GM12875 (cell line): ENCODE results near the gene ATP6V0B.

ENCODE experiments used
- H3K4me3 ChIP-seq: one replicate; pipeline ENCODE4 v1.5.1; 2011; ENCODE audit warnings: low read depth, low read length, control low read depth
- TF ChIP-seq, protein P1 (sequence below): IDR thresholded peaks from 2 replicates; pipeline ENCODE4 v1.5.1; 2011; ENCODE audit warnings: low read depth, mild to moderate bottlenecking, control low read depth, inconsistent platforms, low read length, moderate library complexity, borderline replicate concordance; ENCODE audit not compliant: insufficient read depth

ATP6V0B gene

GRCh38 chr1:43954036-43954435, 20.7 kb upstream of the ATP6V0B start:
- TF ChIP-seq, protein P1, sequence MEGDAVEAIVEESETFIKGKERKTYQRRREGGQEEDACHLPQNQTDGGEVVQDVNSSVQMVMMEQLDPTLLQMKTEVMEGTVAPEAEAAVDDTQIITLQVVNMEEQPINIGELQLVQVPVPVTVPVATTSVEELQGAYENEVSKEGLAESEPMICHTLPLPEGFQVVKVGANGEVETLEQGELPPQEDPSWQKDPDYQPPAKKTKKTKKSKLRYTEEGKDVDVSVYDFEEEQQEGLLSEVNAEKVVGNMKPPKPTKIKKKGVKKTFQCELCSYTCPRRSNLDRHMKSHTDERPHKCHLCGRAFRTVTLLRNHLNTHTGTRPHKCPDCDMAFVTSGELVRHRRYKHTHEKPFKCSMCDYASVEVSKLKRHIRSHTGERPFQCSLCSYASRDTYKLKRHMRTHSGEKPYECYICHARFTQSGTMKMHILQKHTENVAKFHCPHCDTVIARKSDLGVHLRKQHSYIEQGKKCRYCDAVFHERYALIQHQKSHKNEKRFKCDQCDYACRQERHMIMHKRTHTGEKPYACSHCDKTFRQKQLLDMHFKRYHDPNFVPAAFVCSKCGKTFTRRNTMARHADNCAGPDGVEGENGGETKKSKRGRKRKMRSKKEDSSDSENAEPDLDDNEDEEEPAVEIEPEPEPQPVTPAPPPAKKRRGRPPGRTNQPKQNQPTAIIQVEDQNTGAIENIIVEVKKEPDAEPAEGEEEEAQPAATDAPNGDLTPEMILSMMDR = no peak

GRCh38 chr1:43956234-43956633, 18.5 kb upstream of the ATP6V0B start:
- H3K4me3 ChIP-seq = no peak overlapping the region
- TF ChIP-seq, protein P1 = no peak

More at GRCh38 chr1:43954036-43954435, 20.7 kb upstream of the ATP6V0B start:
- no peak overlapping the region for H3K4me3 ChIP-seq

GRCh38 chr1:43957407-43958040, 17.2 kb upstream of the ATP6V0B start:
- no peak overlapping the region for H3K4me3 ChIP-seq
- TF ChIP-seq, protein P1 = no peak

GRCh38 chr1:43958351-43959255, 16.2 kb upstream of the ATP6V0B start:
- H3K4me3 ChIP-seq = no peak overlapping the region
- TF ChIP-seq, protein P1 = no peak

GRCh38 chr1:43960798-43961197, 14.0 kb upstream of the ATP6V0B start:
- no peak overlapping the region for H3K4me3 ChIP-seq
- TF ChIP-seq, protein P1 = no peak

DNA sequence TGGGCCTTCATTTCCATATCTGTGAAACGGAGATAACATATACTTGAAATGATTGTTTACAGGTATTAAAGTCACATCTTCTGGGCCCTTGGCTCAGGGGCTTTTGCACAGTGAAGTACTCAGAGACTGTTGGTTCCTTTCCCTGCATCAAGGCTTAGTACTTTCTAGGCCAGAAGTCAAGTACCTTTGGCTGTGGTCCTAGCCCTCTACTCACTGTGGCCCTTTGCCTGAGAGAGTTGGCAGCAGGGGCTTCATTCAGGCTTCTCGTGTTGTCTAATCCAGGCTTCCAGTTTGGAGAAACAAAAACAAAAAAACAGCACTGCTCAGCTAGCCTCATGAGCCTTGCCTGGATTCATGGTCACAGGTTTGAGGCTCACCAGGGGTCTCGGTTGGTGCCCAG, 13.1 kb upstream of the ATP6V0B start:
- TF ChIP-seq, protein P1 = no peak
- H3K4me3 ChIP-seq = no peak overlapping the region

DNA sequence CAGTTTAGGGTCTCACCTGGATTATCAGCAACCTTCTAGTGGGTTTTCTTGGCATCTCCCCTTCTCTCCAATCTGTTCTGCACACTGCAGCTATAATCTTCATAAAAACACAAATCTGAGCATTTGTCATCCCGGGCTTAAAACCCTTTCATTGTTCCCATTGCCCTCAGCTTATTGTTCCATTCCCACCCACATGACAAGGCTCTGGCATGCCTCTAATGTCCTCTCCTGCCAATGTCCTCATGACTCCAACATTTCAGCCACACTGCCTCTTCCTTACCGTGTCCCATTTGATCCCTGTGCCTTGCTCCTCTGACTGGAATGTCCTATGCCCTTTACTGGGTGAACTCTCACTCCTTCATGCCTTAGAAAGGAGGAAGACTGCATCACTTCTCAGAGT, 12.4 kb upstream of the ATP6V0B start:
- no peak overlapping the region for H3K4me3 ChIP-seq
- TF ChIP-seq, protein P1 = no peak
